Measurements from ENCODE around the gene GSTT4. TPM values are rescaled to one million over a fixed set of nuclear protein-coding genes. Genes with fewer than 3 reads are reported as not detected.
"Not testable (repeated sequence)": the region's sequence is repeated elsewhere in the genome, so short reads cannot be mapped to it uniquely, and the experiment has no call there.

Gene GSTT4
- total and polyA plus RNA-seq, 9 of the 15 experiments (the other 6 are each of a cell fraction or from before 2014, with no cell fraction given): not detected

DNA sequence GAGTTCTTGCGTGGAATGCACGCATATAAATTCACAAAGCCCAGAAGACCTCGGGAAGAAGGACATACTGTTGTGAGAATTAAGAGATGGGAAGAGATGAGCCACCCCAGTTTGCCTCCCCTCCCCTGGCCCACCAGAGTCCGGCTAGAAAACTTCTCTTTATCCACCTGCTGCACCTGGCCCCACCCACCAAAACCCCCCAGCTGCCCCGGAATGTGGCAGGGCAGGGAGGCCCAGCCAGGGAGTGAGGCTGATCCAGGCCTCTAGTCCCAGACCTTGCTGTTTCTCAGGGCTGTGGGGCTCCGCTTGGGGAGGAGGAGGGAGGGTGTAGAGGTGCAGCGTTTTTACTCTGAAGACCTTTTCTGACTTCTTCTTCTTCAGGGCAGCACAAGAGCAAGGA is 24.7 kb downstream of the GSTT4 start:
- H3K27me3 ChIP-seq (ENCODE audit: control insufficient read depth in 2 of 2, insufficient read depth in 2 of 2, low read length in 2 of 2); H2AFZ ChIP-seq (ENCODE audit: low read depth, low read length); ATAC-seq; H4K20me1 ChIP-seq (replicated peaks; ENCODE audit: control insufficient read depth, insufficient read depth, low read length); H3K9ac ChIP-seq (ENCODE audit: insufficient read depth in 1 of 2, low read depth in 2 of 2, low read length in 2 of 2); H3K36me3 ChIP-seq (ENCODE audit: control insufficient read depth, insufficient read depth, low read length); H3K9me1 ChIP-seq (ENCODE audit: control insufficient read depth, insufficient read depth, low read length); POLR2A ChIA-PET; H3K4me2 ChIP-seq (ENCODE audit: insufficient read depth, low read length); BruUV-seq (replicated peaks); H3K9me3 ChIP-seq (replicated peaks; ENCODE audit: control insufficient read depth, insufficient read depth, low read depth, low read length); H3K4me3 ChIP-seq; H3K79me2 ChIP-seq (ENCODE audit: control insufficient read depth, insufficient read depth, low read length); FAIRE-seq; H3K27ac ChIP-seq (ENCODE audit: extremely low read depth, low read depth, low read length); H3K4me1 ChIP-seq (replicated peaks in 1 of 2; ENCODE audit: control insufficient read depth in 2 of 2, insufficient read depth in 2 of 2, low read length in 2 of 2); intact Hi-C loops (cut with micrococcal nuclease); CTCF ChIA-PET (ENCODE audit: low intra/inter-chr PET ratio); DNase-seq (ENCODE audit: extremely low read depth in 1 of 4, low spot score in 3 of 4): not testable (repeated sequence)
- in situ Hi-C loops (cut with MboI): loop anchor here (5.0 kb wide), 1 partner anchor 1333 kb away; no protein-coding TSS in a partner anchor
- no CpG with 5 or more reads among the region's 7 CpGs for WGBS (ENCODE audit: insufficient coverage, low coverage, missing lambda C conversion rate)

DNA sequence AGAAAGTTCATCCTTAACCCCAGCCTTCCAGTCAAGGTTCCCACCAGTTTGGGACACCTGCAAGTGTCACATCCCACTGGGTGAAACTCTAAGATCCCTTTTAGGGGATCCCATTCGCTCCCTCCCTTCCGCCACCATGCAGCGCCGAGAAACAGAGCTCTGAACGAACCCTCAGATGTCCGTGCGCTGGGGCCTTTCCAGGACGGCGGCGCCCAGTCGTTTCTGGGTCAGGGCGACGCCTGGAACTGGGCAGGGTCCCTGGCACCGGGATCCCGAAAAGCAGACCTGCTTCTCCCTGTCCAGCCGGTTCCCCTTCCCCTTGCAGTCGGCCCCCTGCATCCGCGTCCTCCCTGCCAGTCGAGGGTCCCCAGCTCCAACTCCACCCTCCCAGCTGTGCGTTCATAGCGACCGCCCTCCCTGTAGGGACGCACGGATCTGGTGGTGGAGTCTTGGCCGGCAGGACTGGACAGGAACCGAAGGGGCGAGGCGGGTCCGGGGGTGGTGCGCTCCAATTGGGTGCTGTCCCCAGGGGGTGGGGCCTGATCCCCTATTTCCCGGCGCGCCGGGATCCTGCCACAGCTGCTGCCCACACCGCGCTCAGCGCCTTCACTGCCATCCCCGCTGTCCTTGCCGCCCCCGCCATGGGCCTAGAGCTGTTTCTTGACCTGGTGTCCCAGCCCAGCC is 25.6 kb downstream of the GSTT4 start, which contains the start of gene GSTT2:
Gene GSTT2 (plus strand): TSS at position 578 of the 684 bp plus-strand sequence.
- POLR2A ChIA-PET; H3K4me3 ChIP-seq; intact Hi-C loops (cut with micrococcal nuclease); H3K27me3 ChIP-seq (ENCODE audit: control insufficient read depth in 2 of 2, insufficient read depth in 2 of 2, low read length in 2 of 2); H3K4me2 ChIP-seq (ENCODE audit: insufficient read depth, low read length); FAIRE-seq; H3K27ac ChIP-seq (ENCODE audit: extremely low read depth, low read depth, low read length); BruUV-seq (replicated peaks); CTCF ChIA-PET (ENCODE audit: low intra/inter-chr PET ratio); H3K9ac ChIP-seq (ENCODE audit: insufficient read depth in 1 of 2, low read depth in 2 of 2, low read length in 2 of 2); H2AFZ ChIP-seq (ENCODE audit: low read depth, low read length); ATAC-seq; H3K9me3 ChIP-seq (replicated peaks; ENCODE audit: control insufficient read depth, insufficient read depth, low read depth, low read length); H3K79me2 ChIP-seq (ENCODE audit: control insufficient read depth, insufficient read depth, low read length); H4K20me1 ChIP-seq (replicated peaks; ENCODE audit: control insufficient read depth, insufficient read depth, low read length); H3K9me1 ChIP-seq (ENCODE audit: control insufficient read depth, insufficient read depth, low read length); DNase-seq (ENCODE audit: extremely low read depth in 1 of 4, low spot score in 3 of 4); H3K36me3 ChIP-seq (ENCODE audit: control insufficient read depth, insufficient read depth, low read length); H3K4me1 ChIP-seq (replicated peaks in 1 of 2; ENCODE audit: control insufficient read depth in 2 of 2, insufficient read depth in 2 of 2, low read length in 2 of 2): not testable (repeated sequence)
- WGBS (ENCODE audit: insufficient coverage, low coverage, missing lambda C conversion rate): no CpG with 5 or more reads among the region's 41 CpGs
- in situ Hi-C loops (cut with MboI): loop anchor here (5.0 kb wide), 1 partner anchor 1332 kb away; no protein-coding TSS in a partner anchor

DNA sequence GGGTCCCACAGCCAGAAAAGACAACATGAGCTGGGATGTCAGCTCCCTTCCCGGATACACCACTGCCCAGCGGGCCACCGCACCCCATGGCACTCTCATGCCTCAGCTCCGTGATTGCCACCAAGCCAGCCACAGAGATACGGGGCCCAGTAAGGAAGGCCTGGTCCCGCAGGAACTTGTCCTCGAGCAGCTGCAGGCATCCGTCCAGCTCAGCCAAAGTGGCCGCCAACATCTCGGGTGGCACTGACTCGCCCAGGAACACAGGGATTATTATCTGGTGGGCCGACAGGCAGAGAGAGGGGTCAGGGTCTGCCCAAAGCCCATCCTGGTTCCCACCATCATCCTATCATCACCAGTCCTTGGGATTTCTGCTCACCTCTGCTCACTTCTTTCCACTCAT is 27.9 kb downstream of the GSTT4 start:
- ATAC-seq; DNase-seq (ENCODE audit: extremely low read depth in 1 of 4, low spot score in 3 of 4); H3K27me3 ChIP-seq (ENCODE audit: control insufficient read depth in 2 of 2, insufficient read depth in 2 of 2, low read length in 2 of 2); H3K4me3 ChIP-seq; H3K79me2 ChIP-seq (ENCODE audit: control insufficient read depth, insufficient read depth, low read length); H4K20me1 ChIP-seq (replicated peaks; ENCODE audit: control insufficient read depth, insufficient read depth, low read length); POLR2A ChIA-PET; H3K9ac ChIP-seq (ENCODE audit: insufficient read depth in 1 of 2, low read depth in 2 of 2, low read length in 2 of 2); BruUV-seq (replicated peaks); H3K9me3 ChIP-seq (replicated peaks; ENCODE audit: control insufficient read depth, insufficient read depth, low read depth, low read length); CTCF ChIA-PET (ENCODE audit: low intra/inter-chr PET ratio); H3K36me3 ChIP-seq (ENCODE audit: control insufficient read depth, insufficient read depth, low read length); H3K4me1 ChIP-seq (replicated peaks in 1 of 2; ENCODE audit: control insufficient read depth in 2 of 2, insufficient read depth in 2 of 2, low read length in 2 of 2); FAIRE-seq; H3K4me2 ChIP-seq (ENCODE audit: insufficient read depth, low read length); H3K9me1 ChIP-seq (ENCODE audit: control insufficient read depth, insufficient read depth, low read length); H3K27ac ChIP-seq (ENCODE audit: extremely low read depth, low read depth, low read length); in situ Hi-C loops (cut with MboI); H2AFZ ChIP-seq (ENCODE audit: low read depth, low read length); intact Hi-C loops (cut with micrococcal nuclease): not testable (repeated sequence)
- WGBS (ENCODE audit: insufficient coverage, low coverage, missing lambda C conversion rate): no CpG with 5 or more reads among the region's 12 CpGs

DNA sequence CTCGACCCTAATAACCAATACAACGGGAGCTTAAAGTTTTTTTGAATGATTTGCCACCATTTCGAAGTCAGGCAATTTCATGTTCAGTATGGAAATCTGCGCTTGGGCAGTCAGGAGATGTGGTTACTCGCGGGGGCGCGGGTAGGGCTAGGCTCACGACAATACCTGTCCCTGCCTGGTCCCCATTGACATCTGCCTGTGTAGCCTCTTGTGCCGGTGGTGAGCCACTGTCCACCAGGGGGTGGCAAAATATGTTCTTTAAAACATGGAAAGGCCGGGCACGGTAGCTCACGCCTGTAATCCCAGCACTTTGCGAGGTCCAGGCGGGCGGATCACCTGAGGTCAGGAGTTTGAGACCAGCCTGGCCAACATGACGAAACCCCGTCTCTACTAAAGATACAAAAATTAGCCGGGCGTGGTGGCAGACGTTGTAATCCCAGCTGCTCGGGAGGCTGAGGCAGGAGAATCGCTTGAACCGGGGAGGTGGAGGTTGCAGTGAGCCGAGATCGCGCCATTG is 30.4 kb downstream of the GSTT4 start:
- H2AFZ ChIP-seq (ENCODE audit: low read depth, low read length); H3K9ac ChIP-seq (ENCODE audit: insufficient read depth in 1 of 2, low read depth in 2 of 2, low read length in 2 of 2); H4K20me1 ChIP-seq (replicated peaks; ENCODE audit: control insufficient read depth, insufficient read depth, low read length); H3K9me1 ChIP-seq (ENCODE audit: control insufficient read depth, insufficient read depth, low read length); H3K4me1 ChIP-seq (replicated peaks in 1 of 2; ENCODE audit: control insufficient read depth in 2 of 2, insufficient read depth in 2 of 2, low read length in 2 of 2); DNase-seq (ENCODE audit: extremely low read depth in 1 of 4, low spot score in 3 of 4); H3K27me3 ChIP-seq (ENCODE audit: control insufficient read depth in 2 of 2, insufficient read depth in 2 of 2, low read length in 2 of 2); H3K4me3 ChIP-seq; H3K9me3 ChIP-seq (replicated peaks; ENCODE audit: control insufficient read depth, insufficient read depth, low read depth, low read length); H3K4me2 ChIP-seq (ENCODE audit: insufficient read depth, low read length); H3K27ac ChIP-seq (ENCODE audit: extremely low read depth, low read depth, low read length); CTCF ChIA-PET (ENCODE audit: low intra/inter-chr PET ratio); POLR2A ChIA-PET; intact Hi-C loops (cut with micrococcal nuclease): not testable (repeated sequence)
- Histone ChIP-seq H3K79me2 (ENCODE audit: control insufficient read depth, insufficient read depth, low read length) (peaks cover 17% of the 10 kb centered on the region), H3K36me3 (ENCODE audit: control insufficient read depth, insufficient read depth, low read length) (peaks cover 21% of the 10 kb centered on the region)
- peak; percentile 67 for FAIRE-seq
- TSS peak; percentile 91 for BruUV-seq (replicated peaks)
- WGBS (ENCODE audit: insufficient coverage, low coverage, missing lambda C conversion rate): no CpG with 5 or more reads among the region's 27 CpGs
- in situ Hi-C loops (cut with MboI): loop anchor here (25.0 kb wide), 1 partner anchor 537 kb away; no protein-coding TSS in a partner anchor
- ATAC-seq: peak; percentile 79

Measured in K562 (cell line).